Measurements from ENCODE around the gene ZNF543. TPM values are rescaled to one million over a fixed set of nuclear protein-coding genes. Genes with fewer than 3 reads are reported as not detected.

The ZNF543 gene
- total and polyA plus RNA-seq, 5 donors from 2014 or later, result 2.6 to 6.6 (median 4.5) TPM

GRCh38 chr19:57302727-57303401 lies 17.4 kb upstream of the ZNF543 start:
- H3K4me1 Mint-ChIP-seq, result peaks cover 0 to 7% (median 5%) of the 10 kb centered on the region in 4 donors
- Histone ChIP-seq H3K27me3 (ENCODE audit: control insufficient read depth, insufficient read depth, low read length) (no peaks in the 10 kb centered on the region), H3K4me1 (ENCODE audit: control insufficient read depth, insufficient read depth, low read length, poor library complexity, severe bottlenecking) (no peaks in the 10 kb centered on the region), H3K9me3 (ENCODE audit: control insufficient read depth in 2 of 2, low read length in 2 of 2) (peaks cover 3 to 25% of the 10 kb centered on the region in 2 experiments), H3K4me3 (ENCODE audit: low read depth, low read length) (no peak overlapping the region), H3K27ac (ENCODE audit: insufficient read depth, low read length, poor library complexity, severe bottlenecking) (no peak overlapping the region), H3K36me3 (ENCODE audit: control insufficient read depth, insufficient read depth, low read length) (peaks cover 15% of the 10 kb centered on the region)
- H3K4me3 Mint-ChIP-seq, result no peak overlapping the region
- no peak for DNase-seq
- no peak for ATAC-seq (ENCODE audit: low read depth in 2 of 2)
- H3K36me3 Mint-ChIP-seq, result peaks cover 41% of the 10 kb centered on the region
- H3K27me3 Mint-ChIP-seq, result no peaks in the 10 kb centered on the region
- H3K27ac Mint-ChIP-seq, result no peak overlapping the region
- H3K9me3 Mint-ChIP-seq, result peaks cover 0 to 25% (median 12%) of the 10 kb centered on the region in 7 donors

- Mint-ChIP-seq H3K4me3 (no peak overlapping the region), H3K9me3 (peaks cover 0 to 28% (median 8%) of the 10 kb centered on the region in 7 donors), H3K4me1 (peaks cover 0 to 4% (median 0%) of the 10 kb centered on the region in 4 donors), H3K36me3 (peaks cover 25% of the 10 kb centered on the region), H3K27me3 (no peaks in the 10 kb centered on the region), H3K27ac (no peak overlapping the region)
- Histone ChIP-seq H3K4me3 (ENCODE audit: low read depth, low read length) (no peak overlapping the region), H3K27me3 (ENCODE audit: control insufficient read depth, insufficient read depth, low read length) (no peaks in the 10 kb centered on the region), H3K36me3 (ENCODE audit: control insufficient read depth, insufficient read depth, low read length) (peaks cover 10% of the 10 kb centered on the region), H3K9me3 (ENCODE audit: control insufficient read depth in 2 of 2, low read length in 2 of 2) (peaks cover 3 to 21% of the 10 kb centered on the region in 2 experiments), H3K27ac (ENCODE audit: insufficient read depth, low read length, poor library complexity, severe bottlenecking) (no peak overlapping the region), H3K4me1 (ENCODE audit: control insufficient read depth, insufficient read depth, low read length, poor library complexity, severe bottlenecking) (no peaks in the 10 kb centered on the region)
- ATAC-seq (ENCODE audit: low read depth in 2 of 2), result no peak
- DNase-seq, result no peak
Measured at GRCh38 chr19:57305056-57305455, 15.2 kb upstream of the ZNF543 start.

- Mint-ChIP-seq H3K27ac (no peak overlapping the region), H3K9me3 (peaks cover 0 to 16% (median 4%) of the 10 kb centered on the region in 7 donors), H3K4me1 (no peaks in the 10 kb centered on the region), H3K36me3 (peaks cover 5% of the 10 kb centered on the region), H3K4me3 (no peak overlapping the region), H3K27me3 (peaks cover 4% of the 10 kb centered on the region)
- H3K4me1 ChIP-seq (ENCODE audit: control insufficient read depth, insufficient read depth, low read length, poor library complexity, severe bottlenecking), result no peaks in the 10 kb centered on the region
- H3K36me3 ChIP-seq (ENCODE audit: control insufficient read depth, insufficient read depth, low read length), result no peaks in the 10 kb centered on the region
- H3K27ac ChIP-seq (ENCODE audit: insufficient read depth, low read length, poor library complexity, severe bottlenecking), result no peak overlapping the region
- H3K27me3 ChIP-seq (ENCODE audit: control insufficient read depth, insufficient read depth, low read length), result no peaks in the 10 kb centered on the region
- H3K4me3 ChIP-seq (ENCODE audit: low read depth, low read length), result no peak overlapping the region
- ATAC-seq (ENCODE audit: low read depth in 2 of 2) (no peak), DNase-seq (no peak)
- H3K9me3 ChIP-seq (ENCODE audit: control insufficient read depth in 2 of 2, low read length in 2 of 2), result peaks cover 2 to 10% of the 10 kb centered on the region in 2 experiments
Measured at GRCh38 chr19:57308514-57308913, 11.8 kb upstream of the ZNF543 start.

- ATAC-seq (ENCODE audit: low read depth in 2 of 2) (no peak), DNase-seq (no peak)
- Histone ChIP-seq H3K27ac (ENCODE audit: insufficient read depth, low read length, poor library complexity, severe bottlenecking) (no peak overlapping the region), H3K9me3 (ENCODE audit: control insufficient read depth in 2 of 2, low read length in 2 of 2) (peaks cover 3 to 5% of the 10 kb centered on the region in 2 experiments), H3K36me3 (ENCODE audit: control insufficient read depth, insufficient read depth, low read length) (no peaks in the 10 kb centered on the region), H3K27me3 (ENCODE audit: control insufficient read depth, insufficient read depth, low read length) (no peaks in the 10 kb centered on the region), H3K4me1 (ENCODE audit: control insufficient read depth, insufficient read depth, low read length, poor library complexity, severe bottlenecking) (no peaks in the 10 kb centered on the region), H3K4me3 (ENCODE audit: low read depth, low read length) (no peak overlapping the region)
- Mint-ChIP-seq H3K4me3 (no peak overlapping the region), H3K27ac (no peak overlapping the region), H3K27me3 (peaks cover 10% of the 10 kb centered on the region), H3K4me1 (no peaks in the 10 kb centered on the region), H3K36me3 (peaks cover 5% of the 10 kb centered on the region), H3K9me3 (peaks cover 0 to 17% (median 15%) of the 10 kb centered on the region in 7 donors)
Measured at GRCh38 chr19:57310792-57311191, 9.5 kb upstream of the ZNF543 start.

GRCh38 chr19:57314146-57314545 lies 6.1 kb upstream of the ZNF543 start:
- H3K4me1 ChIP-seq (ENCODE audit: control insufficient read depth, insufficient read depth, low read length, poor library complexity, severe bottlenecking), result no peaks in the 10 kb centered on the region
- H3K27me3 Mint-ChIP-seq, result peaks cover 28% of the 10 kb centered on the region
- H3K36me3 ChIP-seq (ENCODE audit: control insufficient read depth, insufficient read depth, low read length), result no peaks in the 10 kb centered on the region
- H3K27me3 ChIP-seq (ENCODE audit: control insufficient read depth, insufficient read depth, low read length), result peaks cover 6% of the 10 kb centered on the region
- H3K36me3 Mint-ChIP-seq, result peaks cover 5% of the 10 kb centered on the region
- no peak overlapping the region for H3K27ac ChIP-seq (ENCODE audit: insufficient read depth, low read length, poor library complexity, severe bottlenecking)
- no peak for DNase-seq
- H3K4me1 Mint-ChIP-seq, result no peaks in the 10 kb centered on the region
- no peak overlapping the region for H3K4me3 ChIP-seq (ENCODE audit: low read depth, low read length)
- peaks cover 0 to 8% of the 10 kb centered on the region in 2 experiments for H3K9me3 ChIP-seq (ENCODE audit: control insufficient read depth in 2 of 2, low read length in 2 of 2)
- H3K27ac Mint-ChIP-seq, result no peak overlapping the region
- no peak for ATAC-seq (ENCODE audit: low read depth in 2 of 2)
- peaks cover 3 to 26% (median 14%) of the 10 kb centered on the region in 7 donors for H3K9me3 Mint-ChIP-seq
- H3K4me3 Mint-ChIP-seq, result no peak overlapping the region

- Histone ChIP-seq H3K27ac (ENCODE audit: insufficient read depth, low read length, poor library complexity, severe bottlenecking) (no peak overlapping the region), H3K9me3 (ENCODE audit: control insufficient read depth in 2 of 2, low read length in 2 of 2) (peaks cover 6 to 9% of the 10 kb centered on the region in 2 experiments), H3K36me3 (ENCODE audit: control insufficient read depth, insufficient read depth, low read length) (no peaks in the 10 kb centered on the region), H3K4me3 (ENCODE audit: low read depth, low read length) (no peak overlapping the region), H3K4me1 (ENCODE audit: control insufficient read depth, insufficient read depth, low read length, poor library complexity, severe bottlenecking) (peaks cover 24% of the 10 kb centered on the region), H3K27me3 (ENCODE audit: control insufficient read depth, insufficient read depth, low read length) (peaks cover 6% of the 10 kb centered on the region)
- Mint-ChIP-seq H3K36me3 (peaks cover 11% of the 10 kb centered on the region), H3K27ac (no peak overlapping the region), H3K27me3 (peaks cover 34% of the 10 kb centered on the region), H3K4me1 (peaks cover 14 to 25% (median 20%) of the 10 kb centered on the region in 4 donors), H3K4me3 (no peak overlapping the region), H3K9me3 (peaks cover 2 to 27% (median 11%) of the 10 kb centered on the region in 7 donors)
- ATAC-seq (ENCODE audit: low read depth in 2 of 2) (no peak), DNase-seq (no peak)
Measured at GRCh38 chr19:57317503-57317902, 2.8 kb upstream of the ZNF543 start.

GRCh38 chr19:57319869-57320179 lies 448 bp upstream of the ZNF543 start:
- H3K36me3 Mint-ChIP-seq, result peaks cover 31% of the 10 kb centered on the region
- ATAC-seq (ENCODE audit: low read depth in 2 of 2) (no peak), DNase-seq (no peak)
- H3K4me1 Mint-ChIP-seq, result peaks cover 17 to 30% (median 24%) of the 10 kb centered on the region in 4 donors
- H3K9me3 Mint-ChIP-seq, result peaks cover 4 to 32% (median 20%) of the 10 kb centered on the region in 7 donors
- Histone ChIP-seq H3K27me3 (ENCODE audit: control insufficient read depth, insufficient read depth, low read length) (peaks cover 6% of the 10 kb centered on the region), H3K4me1 (ENCODE audit: control insufficient read depth, insufficient read depth, low read length, poor library complexity, severe bottlenecking) (peaks cover 24% of the 10 kb centered on the region), H3K27ac (ENCODE audit: insufficient read depth, low read length, poor library complexity, severe bottlenecking) (peak overlapping the region; percentile 82), H3K9me3 (ENCODE audit: control insufficient read depth in 2 of 2, low read length in 2 of 2) (peaks cover 21% of the 10 kb centered on the region in 2 experiments), H3K4me3 (ENCODE audit: low read depth, low read length) (peak overlapping the region; percentile 67), H3K36me3 (ENCODE audit: control insufficient read depth, insufficient read depth, low read length) (peaks cover 16% of the 10 kb centered on the region)
- H3K4me3 Mint-ChIP-seq, result peak overlapping the region; percentile 90 to 96 (median 94)
- peak overlapping the region; percentile 97 to 98 (median 97) for H3K27ac Mint-ChIP-seq
- H3K27me3 Mint-ChIP-seq, result peaks cover 30% of the 10 kb centered on the region

GRCh38 chr19:57321116-57321515 lies 844 bp downstream of the ZNF543 start:
- peaks cover 4 to 31% (median 18%) of the 10 kb centered on the region in 7 donors for H3K9me3 Mint-ChIP-seq
- peaks cover 17 to 30% (median 24%) of the 10 kb centered on the region in 4 donors for H3K4me1 Mint-ChIP-seq
- peak overlapping the region; percentile 95 to 97 (median 97) for H3K27ac Mint-ChIP-seq
- peaks cover 29% of the 10 kb centered on the region for H3K36me3 ChIP-seq (ENCODE audit: control insufficient read depth, insufficient read depth, low read length)
- ATAC-seq (ENCODE audit: low read depth in 2 of 2), result no peak
- DNase-seq, result no peak
- peaks cover 21% of the 10 kb centered on the region for H3K27me3 Mint-ChIP-seq
- H3K27me3 ChIP-seq (ENCODE audit: control insufficient read depth, insufficient read depth, low read length), result peaks cover 6% of the 10 kb centered on the region
- H3K27ac ChIP-seq (ENCODE audit: insufficient read depth, low read length, poor library complexity, severe bottlenecking), result peak overlapping the region; percentile 82
- H3K36me3 Mint-ChIP-seq, result peaks cover 40% of the 10 kb centered on the region
- peak overlapping the region; percentile 80 for H3K4me3 ChIP-seq (ENCODE audit: low read depth, low read length)
- peak overlapping the region; percentile 90 to 96 (median 94) for H3K4me3 Mint-ChIP-seq
- H3K9me3 ChIP-seq (ENCODE audit: control insufficient read depth in 2 of 2, low read length in 2 of 2), result peaks cover 28 to 32% of the 10 kb centered on the region in 2 experiments
- H3K4me1 ChIP-seq (ENCODE audit: control insufficient read depth, insufficient read depth, low read length, poor library complexity, severe bottlenecking), result peaks cover 24% of the 10 kb centered on the region

All from CD4-positive, CD25-positive, alpha-beta regulatory T cell (primary cell).